ENCODE data around the gene OPRM1. TPM values are rescaled to one million over a fixed set of nuclear protein-coding genes. Genes with fewer than 3 reads are reported as not detected.

The OPRM1 gene
- total and polyA plus RNA-seq, 8 donors: 0.45 to 1.5 TPM; not detected in 6

GRCh38 chr6:154123155-154123956 lies 84.3 kb downstream of the OPRM1 start:
- peak in 1 of 2 donors; percentile 30 for DNase-seq
- Histone ChIP-seq H3K4me1 (no peaks in the 10 kb centered on the region), H3K27ac (no peak overlapping the region), H3K36me3 (no peaks in the 10 kb centered on the region), H3K27me3 (no peaks in the 10 kb centered on the region), H3K9me3 (peaks cover 0 to 18% (median 5%) of the 10 kb centered on the region in 4 donors), H3K4me3 (no peak overlapping the region)
- no peak for TF ChIP-seq POLR2AphosphoS5 (IDR thresholded peaks at IDR 0.05)
- no peak for TF ChIP-seq EP300 (IDR thresholded peaks at IDR 0.05)
- no peak for TF ChIP-seq POLR2A (IDR thresholded peaks at IDR 0.05)
- no peak for TF ChIP-seq CTCF (IDR thresholded peaks at IDR 0.05)
- 64 to 71% (median 70%) methylated on average over 8 of the region's 8 CpGs for WGBS, 5 donors
- intact Hi-C loops (cut with DNase I; ENCODE audit: low total_unique reads): no loop called here

GRCh38 chr6:154125421-154125820 lies 86.4 kb downstream of the OPRM1 start:
- Histone ChIP-seq H3K4me3 (no peak overlapping the region), H3K9me3 (peaks cover 0 to 18% (median 5%) of the 10 kb centered on the region in 4 donors), H3K4me1 (no peaks in the 10 kb centered on the region), H3K27ac (no peak overlapping the region), H3K36me3 (no peaks in the 10 kb centered on the region), H3K27me3 (no peaks in the 10 kb centered on the region)
- TF ChIP-seq EP300 (IDR thresholded peaks at IDR 0.05): no peak
- 80 to 91% (median 89%) methylated on average over 2 of the region's 2 CpGs for WGBS, 5 donors
- intact Hi-C loops (cut with DNase I; ENCODE audit: low total_unique reads): no loop called here
- DNase-seq: no peak

GRCh38 chr6:154127657-154128056 lies 88.6 kb downstream of the OPRM1 start:
- Histone ChIP-seq H3K27me3 (no peaks in the 10 kb centered on the region), H3K9me3 (peaks cover 0 to 10% (median 4%) of the 10 kb centered on the region in 4 donors), H3K4me3 (no peak overlapping the region), H3K27ac (no peak overlapping the region), H3K36me3 (no peaks in the 10 kb centered on the region), H3K4me1 (no peaks in the 10 kb centered on the region)
- WGBS, 5 donors: 56 to 74% (median 69%) methylated on average over 2 of the region's 2 CpGs
- intact Hi-C loops (cut with DNase I; ENCODE audit: low total_unique reads): no loop called here
- peak in 1 of 2 donors; percentile 4 for DNase-seq
- no peak for TF ChIP-seq POLR2A (IDR thresholded peaks at IDR 0.05)
- no peak for TF ChIP-seq EP300 (IDR thresholded peaks at IDR 0.05)

- intact Hi-C loops (cut with DNase I; ENCODE audit: low total_unique reads): no loop called here
- TF ChIP-seq POLR2AphosphoS5 (IDR thresholded peaks at IDR 0.05): no peak
- no peak for TF ChIP-seq POLR2A (IDR thresholded peaks at IDR 0.05)
- TF ChIP-seq CTCF (IDR thresholded peaks at IDR 0.05): no peak
- no peak for TF ChIP-seq EP300 (IDR thresholded peaks at IDR 0.05)
- Histone ChIP-seq H3K27ac (no peak overlapping the region), H3K36me3 (no peaks in the 10 kb centered on the region), H3K4me3 (no peak overlapping the region), H3K9me3 (no peaks in the 10 kb centered on the region), H3K27me3 (no peaks in the 10 kb centered on the region), H3K4me1 (no peaks in the 10 kb centered on the region)
- DNase-seq: no peak
- 86 to 93% (median 90%) methylated on average over 8 of the region's 8 CpGs for WGBS, 5 donors
Measured at GRCh38 chr6:154134471-154135147, 95.6 kb downstream of the OPRM1 start.

GRCh38 chr6:154138793-154139192 lies 99.8 kb downstream of the OPRM1 start:
- no peak for DNase-seq
- Histone ChIP-seq H3K27me3 (no peaks in the 10 kb centered on the region), H3K36me3 (no peaks in the 10 kb centered on the region), H3K9me3 (no peaks in the 10 kb centered on the region), H3K4me3 (no peak overlapping the region), H3K4me1 (no peaks in the 10 kb centered on the region), H3K27ac (no peak overlapping the region)
- intact Hi-C loops (cut with DNase I; ENCODE audit: low total_unique reads): no loop called here
- 89 to 97% (median 96%) methylated on average over 6 of the region's 6 CpGs for WGBS, 5 donors
- no peak for TF ChIP-seq EP300 (IDR thresholded peaks at IDR 0.05)
- TF ChIP-seq CTCF (IDR thresholded peaks at IDR 0.05): no peak
- TF ChIP-seq POLR2AphosphoS5 (IDR thresholded peaks at IDR 0.05): no peak
- TF ChIP-seq POLR2A (IDR thresholded peaks at IDR 0.05): no peak
